ENCODE measurements around the gene SOX12. TPM values are rescaled to one million over a fixed set of nuclear protein-coding genes. Genes with fewer than 3 reads are reported as not detected.

The SOX12 gene
- polyA plus RNA-seq, 1 of the 3 experiments (the other 2 are of a cell fraction): 11.3 TPM

DNA sequence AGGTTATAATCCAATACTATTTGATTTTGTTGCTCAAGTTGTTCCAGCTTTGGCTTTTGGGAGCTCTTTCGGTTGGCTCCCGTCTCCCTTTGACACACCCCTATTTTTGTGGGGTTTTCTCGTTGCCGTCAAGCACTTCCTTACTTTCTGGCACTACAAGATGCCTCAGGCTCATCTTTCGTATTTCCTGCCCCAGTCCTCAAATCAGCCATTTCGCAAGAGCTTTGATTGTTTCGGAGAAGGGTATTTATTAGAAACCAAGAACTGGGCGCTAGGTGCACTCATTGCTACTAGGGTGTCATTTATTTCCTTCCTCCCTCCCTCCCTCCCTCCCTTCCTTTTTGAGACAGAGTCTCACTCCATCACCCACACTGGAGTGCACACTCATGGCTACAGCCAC, 13.3 kb upstream of the SOX12 start:
- Histone ChIP-seq H2AFZ (ENCODE audit: low read depth) (no peak overlapping the region), H3K4me1 (ENCODE audit: control insufficient read depth in 1 of 2, insufficient read depth in 2 of 2, low read depth in 1 of 2, low read length in 1 of 2) (peaks cover 15 to 26% of the 10 kb centered on the region in 2 experiments; a peak in 2 of 4 replicates), H4K20me1 (ENCODE audit: insufficient read depth) (no peaks in the 10 kb centered on the region), H3K36me3 (replicated peaks in 1 of 2; ENCODE audit: control insufficient read depth in 1 of 2, insufficient read depth in 2 of 2, low read length in 1 of 2) (no peaks in the 10 kb centered on the region), H3K79me2 (ENCODE audit: insufficient read depth) (no peaks in the 10 kb centered on the region), H3K27ac (ENCODE audit: low read depth in 2 of 2, low read length in 1 of 2) (no peak overlapping the region), H3F3A (replicated peaks; ENCODE audit: insufficient read depth) (peaks cover 4% of the 10 kb centered on the region), H3K4me2 (no peak overlapping the region), H3K27me3 (ENCODE audit: insufficient read depth) (no peaks in the 10 kb centered on the region), H3K9me2 (no peaks in the 10 kb centered on the region), H3K4me3 (ENCODE audit: low read depth in 2 of 2, low read length in 1 of 2) (no peak overlapping the region), H3K9me3 (no peaks in the 10 kb centered on the region), H3K9ac (no peak overlapping the region)
- ChIA-PET CTCF (interaction anchor here (1.4 to 4.0 kb wide), 3 partner anchors 13 to 19 kb away, joined by 3 to 21 read pairs (median 5); partner anchors contain the start of gene SOX12), POLR2A (interaction anchor here (1.0 to 2.1 kb wide), 2 partner anchors 12 to 15 kb away, joined by 4 to 12 read pairs; partner anchors contain the start of genes SOX12 and ZCCHC3)
- 91% methylated on average over 8 of the region's 8 CpGs for WGBS (ENCODE audit: low lambda C conversion rate)
- no peak for TF ChIP-seq POLR2AphosphoS5 (IDR thresholded peaks at IDR 0.05; ENCODE audit: low read depth, low read length)
- no peak for TF ChIP-seq MEF2A (IDR thresholded peaks at IDR 0.05; ENCODE audit: borderline replicate concordance, low read depth)
- TF ChIP-seq FOXM1 (IDR thresholded peaks at IDR 0.05; ENCODE audit: low read depth): no peak
- no peak for TF ChIP-seq RAD21 (IDR thresholded peaks at IDR 0.05; ENCODE audit: low read length)
- TF ChIP-seq, protein P1, sequence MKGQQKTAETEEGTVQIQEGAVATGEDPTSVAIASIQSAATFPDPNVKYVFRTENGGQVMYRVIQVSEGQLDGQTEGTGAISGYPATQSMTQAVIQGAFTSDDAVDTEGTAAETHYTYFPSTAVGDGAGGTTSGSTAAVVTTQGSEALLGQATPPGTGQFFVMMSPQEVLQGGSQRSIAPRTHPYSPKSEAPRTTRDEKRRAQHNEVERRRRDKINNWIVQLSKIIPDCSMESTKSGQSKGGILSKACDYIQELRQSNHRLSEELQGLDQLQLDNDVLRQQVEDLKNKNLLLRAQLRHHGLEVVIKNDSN (IDR thresholded peaks at IDR 0.05; ENCODE audit: borderline replicate concordance, low read depth): no peak
- no peak for TF ChIP-seq RCOR1 (IDR thresholded peaks at IDR 0.05; ENCODE audit: low read length)
- TF ChIP-seq TCF12 (IDR thresholded peaks at IDR 0.05): no peak
- no peak for TF ChIP-seq FOXJ3 (CRISPR knock-in tag; IDR thresholded peaks at IDR 0.05)
- no peak for TF ChIP-seq RFX5 (IDR thresholded peaks at IDR 0.05; ENCODE audit: low read length)
- no peak for TF ChIP-seq TAF1 (IDR thresholded peaks at IDR 0.05; ENCODE audit: borderline replicate concordance, low read depth, low read length)
- TF ChIP-seq RXRA (IDR thresholded peaks at IDR 0.05; ENCODE audit: borderline replicate concordance, low read depth): no peak
- no peak for TF ChIP-seq NRF1 (IDR thresholded peaks at IDR 0.05; ENCODE audit: low read depth, low read length)
- no peak for TF ChIP-seq IRF3 (IDR thresholded peaks at IDR 0.05; ENCODE audit: low read depth, low read length)
- no peak for TF ChIP-seq GABPA (IDR thresholded peaks at IDR 0.05; ENCODE audit: low read depth)
- TF ChIP-seq, protein P2, sequence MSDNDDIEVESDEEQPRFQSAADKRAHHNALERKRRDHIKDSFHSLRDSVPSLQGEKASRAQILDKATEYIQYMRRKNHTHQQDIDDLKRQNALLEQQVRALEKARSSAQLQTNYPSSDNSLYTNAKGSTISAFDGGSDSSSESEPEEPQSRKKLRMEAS (IDR thresholded peaks at IDR 0.05; ENCODE audit: low read depth): no peak
- no peak for TF ChIP-seq JUND (IDR thresholded peaks at IDR 0.05)
- TF ChIP-seq, protein P3, sequence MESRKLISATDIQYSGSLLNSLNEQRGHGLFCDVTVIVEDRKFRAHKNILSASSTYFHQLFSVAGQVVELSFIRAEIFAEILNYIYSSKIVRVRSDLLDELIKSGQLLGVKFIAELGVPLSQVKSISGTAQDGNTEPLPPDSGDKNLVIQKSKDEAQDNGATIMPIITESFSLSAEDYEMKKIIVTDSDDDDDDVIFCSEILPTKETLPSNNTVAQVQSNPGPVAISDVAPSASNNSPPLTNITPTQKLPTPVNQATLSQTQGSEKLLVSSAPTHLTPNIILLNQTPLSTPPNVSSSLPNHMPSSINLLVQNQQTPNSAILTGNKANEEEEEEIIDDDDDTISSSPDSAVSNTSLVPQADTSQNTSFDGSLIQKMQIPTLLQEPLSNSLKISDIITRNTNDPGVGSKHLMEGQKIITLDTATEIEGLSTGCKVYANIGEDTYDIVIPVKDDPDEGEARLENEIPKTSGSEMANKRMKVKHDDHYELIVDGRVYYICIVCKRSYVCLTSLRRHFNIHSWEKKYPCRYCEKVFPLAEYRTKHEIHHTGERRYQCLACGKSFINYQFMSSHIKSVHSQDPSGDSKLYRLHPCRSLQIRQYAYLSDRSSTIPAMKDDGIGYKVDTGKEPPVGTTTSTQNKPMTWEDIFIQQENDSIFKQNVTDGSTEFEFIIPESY (IDR thresholded peaks at IDR 0.05; ENCODE audit: borderline replicate concordance, low read depth): no peak
- TF ChIP-seq FOSL2 (IDR thresholded peaks at IDR 0.05; ENCODE audit: borderline replicate concordance, low read depth): no peak
- no peak for TF ChIP-seq EP300 (IDR thresholded peaks at IDR 0.05; ENCODE audit: borderline replicate concordance in 1 of 2, low read depth in 1 of 2, low read length in 1 of 2)
- no peak for DNase-seq

All from SK-N-SH (cell line).